MM.1S (cell line): ENCODE data around the gene PPIB.

ENCODE experiments used
- DNase-seq: peaks from one replicate; pipeline ENCODE4 v3.0.0-alpha.2; 2015
- H2AFZ ChIP-seq: fragments of 300-600 bp; sonication (generic); 2 replicates; pipeline ENCODE4 v1.6.0; 2016; ENCODE audit warnings: antibody characterized with exemption, low read length
- H3F3A ChIP-seq: fragments of 300-600 bp; sonication (generic); 2 replicates; pipeline ENCODE4 v1.6.1; 2016; ENCODE audit warnings: mild to moderate bottlenecking, antibody characterized with exemption, low read length, moderate library complexity, mixed read lengths; ENCODE audit not compliant: insufficient read depth
- H3K27ac ChIP-seq: fragments of 300-600 bp; sonication (generic); 2 replicates; pipeline ENCODE4 v1.5.1; 2016; ENCODE audit warnings: mild to moderate bottlenecking, low read length
- H3K27me3 ChIP-seq: fragments of 300-600 bp; sonication (generic); replicated peaks from 2 replicates; pipeline ENCODE4 v1.6.0; 2016; ENCODE audit warnings: low read length; ENCODE audit not compliant: insufficient read depth
- H3K36me3 ChIP-seq: fragments of 300-600 bp; sonication (generic); replicated peaks from 2 replicates; pipeline ENCODE4 v1.6.1; 2016; ENCODE audit warnings: mild to moderate bottlenecking, low read length, mixed read lengths; ENCODE audit not compliant: insufficient read depth
- H3K4me1 ChIP-seq: fragments of 300-600 bp; sonication (generic); 2 replicates; pipeline ENCODE4 v1.6.1; 2016; ENCODE audit warnings: low read length, mixed read lengths
- H3K4me2 ChIP-seq: fragments of 300-600 bp; sonication (generic); 2 replicates; pipeline ENCODE4 v1.6.0; 2016; ENCODE audit warnings: low read depth, low read length
- H3K4me3 ChIP-seq: fragments of 300-600 bp; sonication (generic); 2 replicates; pipeline ENCODE4 v1.5.1; 2016; ENCODE audit warnings: low read length, mixed read lengths
- H3K79me2 ChIP-seq: fragments of 300-600 bp; sonication (generic); 2 replicates; pipeline ENCODE4 v1.6.1; 2016; ENCODE audit warnings: mixed run types, low read length, mixed read lengths
- H3K9ac ChIP-seq: fragments of 300-600 bp; sonication (generic); 2 replicates; pipeline ENCODE4 v1.6.1; 2016; ENCODE audit warnings: low read length, mixed read lengths
- H3K9me2 ChIP-seq: fragments of 300-600 bp; sonication (generic); replicated peaks from 2 replicates; pipeline ENCODE4 v1.6.1; 2016; ENCODE audit warnings: mild to moderate bottlenecking, low read length, mixed read lengths; ENCODE audit not compliant: insufficient read depth
- H3K9me3 ChIP-seq: fragments of 300-600 bp; sonication (generic); replicated peaks from 2 replicates; pipeline ENCODE4 v1.6.1; 2016; ENCODE audit warnings: mild to moderate bottlenecking, low read length, mixed read lengths; ENCODE audit not compliant: insufficient read depth
- H4K20me1 ChIP-seq: fragments of 300-600 bp; sonication (generic); 2 replicates; pipeline ENCODE4 v1.6.1; 2016; ENCODE audit warnings: mild to moderate bottlenecking, low read length, moderate library complexity, mixed read lengths; ENCODE audit not compliant: insufficient read depth
- EZH2 ChIP-seq: fragments of 300-600 bp; sonication (generic); optimal IDR thresholded peaks from 2 replicates; pipeline ENCODE3; 2017; ENCODE audit warnings: low read depth, mild to moderate bottlenecking, antibody characterized with exemption, low read length, mixed read lengths
- EZH2phosphoT487 ChIP-seq: fragments of 300-600 bp; sonication (generic); IDR thresholded peaks from 2 replicates; pipeline ENCODE4 v1.6.1; 2018; ENCODE audit warnings: antibody characterized with exemption, low read length
- TF ChIP-seq, protein P1 (sequence below): fragments of 300-600 bp; sonication (generic); IDR thresholded peaks from 2 replicates; pipeline ENCODE4 v1.5.1; 2016; ENCODE audit warnings: antibody characterized with exemption, low read length, mixed read lengths

PPIB gene

DNA sequence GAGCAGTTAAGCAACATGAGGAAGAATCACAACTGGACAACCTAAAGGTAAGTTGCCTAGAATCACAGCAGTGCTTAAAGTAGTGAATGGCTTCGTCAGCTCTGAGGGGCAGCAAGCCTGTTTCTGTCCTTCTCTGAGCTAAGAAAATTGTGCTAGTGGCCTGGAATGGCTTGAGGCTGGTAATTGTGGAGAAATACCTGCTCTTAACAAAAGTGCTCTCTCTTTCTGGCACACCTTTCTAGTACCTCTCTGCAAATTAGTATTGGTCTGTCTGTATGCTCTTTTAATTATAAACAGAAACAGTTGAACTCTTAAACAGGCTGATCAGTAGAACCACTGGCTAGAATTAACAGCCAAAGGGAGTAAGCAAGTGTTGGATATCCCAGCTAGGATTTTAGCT is 55.5 kb downstream of the PPIB start:
- no peaks in the 10 kb centered on the region for H3K36me3 ChIP-seq
- H3K9me2 ChIP-seq: no peaks in the 10 kb centered on the region
- H3K4me2 ChIP-seq: no peak overlapping the region
- no peak for DNase-seq
- no peaks in the 10 kb centered on the region for H3K9me3 ChIP-seq
- peaks cover 11% of the 10 kb centered on the region for H3K4me1 ChIP-seq
- no peak overlapping the region for H3K4me3 ChIP-seq
- H2AFZ ChIP-seq: no peak overlapping the region
- H3K27ac ChIP-seq: no peak overlapping the region
- peaks cover 98% of the 10 kb centered on the region for H3K79me2 ChIP-seq
- H3K27me3 ChIP-seq: no peaks in the 10 kb centered on the region
- no peak overlapping the region for H3K9ac ChIP-seq
- H4K20me1 ChIP-seq: peaks cover 12% of the 10 kb centered on the region; the same call in 1 of the 2 replicates
- H3F3A ChIP-seq: no peaks in the 10 kb centered on the region
- TF ChIP-seq EZH2phosphoT487: no peak
- TF ChIP-seq, protein P1, sequence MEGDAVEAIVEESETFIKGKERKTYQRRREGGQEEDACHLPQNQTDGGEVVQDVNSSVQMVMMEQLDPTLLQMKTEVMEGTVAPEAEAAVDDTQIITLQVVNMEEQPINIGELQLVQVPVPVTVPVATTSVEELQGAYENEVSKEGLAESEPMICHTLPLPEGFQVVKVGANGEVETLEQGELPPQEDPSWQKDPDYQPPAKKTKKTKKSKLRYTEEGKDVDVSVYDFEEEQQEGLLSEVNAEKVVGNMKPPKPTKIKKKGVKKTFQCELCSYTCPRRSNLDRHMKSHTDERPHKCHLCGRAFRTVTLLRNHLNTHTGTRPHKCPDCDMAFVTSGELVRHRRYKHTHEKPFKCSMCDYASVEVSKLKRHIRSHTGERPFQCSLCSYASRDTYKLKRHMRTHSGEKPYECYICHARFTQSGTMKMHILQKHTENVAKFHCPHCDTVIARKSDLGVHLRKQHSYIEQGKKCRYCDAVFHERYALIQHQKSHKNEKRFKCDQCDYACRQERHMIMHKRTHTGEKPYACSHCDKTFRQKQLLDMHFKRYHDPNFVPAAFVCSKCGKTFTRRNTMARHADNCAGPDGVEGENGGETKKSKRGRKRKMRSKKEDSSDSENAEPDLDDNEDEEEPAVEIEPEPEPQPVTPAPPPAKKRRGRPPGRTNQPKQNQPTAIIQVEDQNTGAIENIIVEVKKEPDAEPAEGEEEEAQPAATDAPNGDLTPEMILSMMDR: no peak
- no peak for TF ChIP-seq EZH2
